GM18907 (cell line): ENCODE results near the gene CIZ1.
A peak's percentile ranks its signal among the peaks of the same experiment; 100 is the strongest.

Experiments
- ATAC-seq: cut with Tn5 transposase; IDR thresholded peaks from one replicate; pipeline ENCODE4 v1.9.1; 2021; ENCODE audit warnings: mild to moderate bottlenecking, moderate library complexity; ENCODE audit not compliant: unreplicated experiment

Gene CIZ1

DNA sequence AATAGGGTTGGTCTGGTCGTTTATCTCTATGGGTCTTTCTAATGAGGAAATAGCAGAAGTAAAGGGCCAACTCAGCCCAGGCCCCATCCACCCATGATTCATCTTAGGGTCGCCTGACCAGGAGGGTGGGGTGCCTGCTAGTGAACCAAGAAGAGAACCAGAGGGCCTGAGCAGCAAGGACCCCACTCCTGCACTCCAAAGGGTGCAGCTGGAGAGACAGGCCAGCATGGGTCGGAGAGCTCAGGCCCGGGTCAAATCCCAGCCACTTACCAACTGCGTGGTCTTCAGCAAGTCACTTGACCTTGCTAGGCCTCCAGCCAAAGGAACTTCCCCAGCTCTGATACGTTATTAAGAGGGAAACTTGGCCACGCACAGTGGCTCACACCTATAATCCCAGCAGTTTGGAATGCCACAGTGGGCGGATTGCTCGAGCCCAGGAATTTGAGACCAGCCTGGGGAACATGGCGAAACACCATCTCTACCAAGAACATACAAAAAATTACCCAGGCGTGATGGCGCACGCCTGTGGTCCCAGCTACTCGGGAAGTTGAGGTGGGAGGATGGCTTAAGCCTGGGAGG, 27.0 kb downstream of the CIZ1 start:
- no peak for ATAC-seq

DNA sequence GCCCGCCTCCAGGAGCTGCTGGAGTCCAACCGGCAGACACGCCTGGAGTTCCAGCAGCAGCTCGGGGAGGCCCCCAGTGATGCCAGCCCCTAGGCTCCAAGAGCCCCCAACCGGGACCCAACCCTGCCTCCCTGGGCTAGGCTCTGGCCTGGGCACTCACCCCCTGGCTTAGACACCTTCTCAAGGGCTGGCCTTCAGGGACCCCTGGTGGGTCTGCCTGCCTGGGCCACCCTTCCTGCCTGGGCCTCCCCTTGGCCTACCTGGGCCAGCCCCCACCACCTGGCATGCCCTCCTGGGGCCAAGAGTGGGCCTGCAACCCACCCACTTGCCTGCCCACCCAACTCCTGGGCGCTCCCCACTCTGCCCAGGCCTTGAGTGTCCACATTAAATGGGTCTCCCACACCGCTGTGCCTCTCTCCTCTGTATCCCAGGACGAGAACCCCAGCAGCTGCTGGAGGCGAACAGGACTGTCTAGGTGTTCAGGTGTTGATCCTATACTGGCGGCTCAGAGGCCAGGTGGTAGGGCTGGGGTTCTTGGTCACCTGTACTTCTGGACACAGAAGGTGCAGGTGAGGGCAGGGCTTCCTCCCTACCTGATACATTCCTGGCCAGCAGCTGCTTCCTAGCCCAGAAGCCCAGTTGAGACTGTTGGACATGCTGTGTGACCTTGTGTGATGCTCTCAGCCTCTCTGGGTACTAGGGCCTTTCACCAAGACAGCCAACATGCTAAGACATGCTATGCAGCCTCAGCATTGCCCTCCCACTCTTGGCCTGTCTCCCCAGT, 27.7 kb downstream of the CIZ1 start:
- ATAC-seq: no peak

DNA sequence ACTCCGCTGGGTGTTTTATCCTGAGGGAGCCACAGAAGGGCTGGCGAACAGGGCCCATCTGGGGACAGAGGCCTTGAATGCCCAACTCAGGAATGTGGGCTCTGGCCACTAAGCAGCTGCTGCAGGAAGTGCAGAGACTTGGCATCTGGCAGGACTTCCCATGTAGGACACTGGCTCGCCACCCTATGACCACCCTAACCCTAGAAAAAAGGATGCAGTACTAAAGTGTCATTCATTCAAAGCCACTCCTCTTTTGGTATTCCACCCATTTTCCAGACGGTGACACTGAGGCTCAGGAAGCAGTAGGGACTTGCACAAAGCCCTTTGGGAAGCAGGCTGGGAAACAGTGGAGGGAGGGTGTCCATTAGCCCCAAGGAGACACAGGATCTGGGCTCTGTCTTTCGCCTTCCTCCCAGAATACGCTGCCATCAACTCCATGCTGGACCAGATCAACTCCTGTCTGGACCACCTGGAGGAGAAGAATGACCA, 28.3 kb downstream of the CIZ1 start:
- ATAC-seq: no peak

DNA sequence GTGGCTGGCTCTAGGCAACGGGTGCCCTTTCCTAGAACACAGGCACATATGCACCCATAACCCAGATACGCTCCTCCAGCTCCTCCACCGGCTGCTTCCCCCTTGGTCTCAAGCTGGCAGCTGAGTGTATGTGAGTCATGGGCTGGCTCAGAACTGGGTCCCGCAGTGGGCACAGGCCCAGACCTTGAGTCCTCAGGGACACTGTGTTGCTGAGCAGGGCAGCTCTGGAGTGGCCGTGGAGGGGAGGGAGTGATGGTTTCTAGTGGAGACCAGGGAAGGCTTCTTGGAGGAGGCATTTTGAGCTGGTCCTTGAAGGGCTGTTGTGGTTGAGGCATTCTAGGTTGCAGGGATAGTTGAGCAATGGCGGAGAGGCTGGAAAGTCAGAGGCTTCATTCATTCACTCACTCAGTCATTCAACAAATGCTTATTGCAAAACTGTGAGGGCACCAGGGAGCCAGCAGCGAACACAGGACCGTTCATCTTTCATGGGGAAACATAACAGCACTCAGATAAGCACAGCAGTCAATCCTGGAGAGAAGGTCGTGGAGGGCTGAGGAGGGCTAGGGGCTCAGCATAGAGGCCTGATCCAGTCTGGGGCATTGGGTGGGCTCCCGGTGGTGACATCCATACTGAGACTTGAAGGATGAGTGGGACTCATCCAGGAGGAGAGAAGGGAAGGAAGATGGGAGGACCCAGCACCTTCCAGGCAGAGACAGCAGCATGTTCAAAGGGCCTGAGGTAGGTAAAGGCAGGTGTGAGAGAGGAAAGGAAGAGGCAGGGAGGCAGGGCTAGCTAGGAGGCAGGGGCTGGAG, 29.0 kb downstream of the CIZ1 start:
- ATAC-seq: no peak

DNA sequence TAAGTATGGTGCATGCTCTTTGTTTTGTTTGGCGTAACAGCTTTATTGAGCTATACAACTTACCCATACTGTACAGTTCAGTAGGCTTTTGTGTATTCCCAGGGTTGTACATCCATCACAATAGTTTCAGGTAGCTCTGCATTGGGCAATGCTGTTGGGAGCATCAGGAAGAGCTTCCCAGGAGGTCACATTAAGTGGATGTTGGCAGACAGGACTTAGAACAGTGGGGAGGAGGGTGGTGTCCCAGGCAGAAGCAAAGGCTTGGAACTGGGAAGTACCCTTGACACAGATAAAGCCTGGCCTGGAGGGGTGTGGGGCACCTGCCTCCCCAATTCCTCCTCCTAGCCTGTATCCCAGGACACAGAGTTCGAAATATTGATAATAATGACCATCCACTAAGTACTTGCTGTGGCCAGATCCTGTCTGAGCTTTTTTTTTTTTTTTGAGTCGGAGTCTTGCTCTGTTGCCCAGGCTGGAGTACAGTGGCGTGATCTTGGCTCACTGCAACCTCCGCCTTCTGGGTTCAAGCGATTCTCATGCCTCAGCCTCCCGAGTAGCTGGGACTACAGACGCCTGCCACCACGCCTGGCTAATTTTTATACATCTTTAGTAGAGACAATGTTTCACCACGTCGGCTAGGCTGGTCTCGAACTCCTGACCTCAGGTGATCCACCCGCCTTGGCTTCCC, 30.0 kb downstream of the CIZ1 start:
- no peak for ATAC-seq

DNA sequence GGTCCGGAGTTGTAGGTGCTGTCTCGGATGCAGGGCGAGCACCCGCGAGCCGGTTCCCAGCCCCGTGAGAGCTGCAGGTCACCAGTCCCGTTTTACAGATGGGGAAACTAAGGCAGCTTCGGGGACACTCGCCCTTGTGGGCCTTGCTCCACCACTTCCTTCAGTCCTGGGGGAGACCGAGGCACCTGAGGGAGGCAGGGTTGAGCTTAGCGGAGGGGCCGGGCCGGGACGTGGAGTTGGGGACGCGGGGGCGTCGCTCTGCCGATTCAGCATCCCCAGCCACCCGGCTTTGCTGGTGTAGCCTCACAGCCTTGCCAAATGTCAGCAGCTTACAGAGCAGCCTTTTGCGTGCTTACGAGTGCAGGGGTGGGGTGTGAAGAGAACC, 30.8 kb downstream of the CIZ1 start:
- ATAC-seq: peak; percentile 3

DNA sequence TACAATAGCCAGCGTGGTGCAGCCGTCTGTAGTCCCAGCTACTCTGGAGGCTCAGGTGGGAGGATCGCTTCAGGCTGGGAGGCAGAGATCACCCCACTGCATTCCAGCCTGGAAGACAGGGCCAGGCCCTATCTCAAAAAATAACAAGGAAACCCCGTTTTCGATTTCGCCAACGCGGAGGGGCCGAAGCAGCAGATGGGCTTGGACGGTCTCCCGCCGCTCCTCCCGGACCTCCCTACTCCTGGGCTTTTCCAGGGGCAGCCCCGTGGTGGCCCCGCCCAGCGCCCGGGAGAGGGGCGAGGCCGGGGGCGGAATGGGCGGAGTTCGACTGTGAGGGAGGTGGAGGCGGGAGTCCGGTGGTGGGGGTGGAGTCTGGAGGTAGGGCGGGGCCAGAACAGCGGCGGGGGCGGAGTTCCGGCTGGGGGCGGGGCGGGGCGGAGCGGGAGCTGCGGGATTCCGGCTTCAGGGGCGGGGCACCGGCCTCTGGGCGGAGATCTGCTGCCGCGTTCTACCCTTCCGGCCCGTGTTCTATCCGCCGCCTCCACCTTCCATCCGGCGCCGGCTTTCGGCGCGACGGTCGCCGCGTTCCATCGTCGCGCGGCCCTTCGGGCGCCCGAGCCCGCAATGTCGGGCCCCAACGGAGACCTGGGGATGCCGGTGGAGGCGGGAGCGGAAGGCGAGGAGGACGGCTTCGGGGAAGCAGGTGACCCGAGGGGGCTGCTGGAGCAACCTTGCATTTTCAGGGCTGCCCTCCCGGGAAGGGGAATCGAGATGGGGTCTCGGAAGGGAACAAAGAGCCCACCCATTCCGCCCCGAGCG, 31.4 kb downstream of the CIZ1 start, which contains the start of gene BBLN:
Gene BBLN, plus strand, starts transcription at position 482 of the 819 bp plus-strand sequence. Its CDS starts 143 bp downstream, at position 625.
- peak; percentile 72 for ATAC-seq

DNA sequence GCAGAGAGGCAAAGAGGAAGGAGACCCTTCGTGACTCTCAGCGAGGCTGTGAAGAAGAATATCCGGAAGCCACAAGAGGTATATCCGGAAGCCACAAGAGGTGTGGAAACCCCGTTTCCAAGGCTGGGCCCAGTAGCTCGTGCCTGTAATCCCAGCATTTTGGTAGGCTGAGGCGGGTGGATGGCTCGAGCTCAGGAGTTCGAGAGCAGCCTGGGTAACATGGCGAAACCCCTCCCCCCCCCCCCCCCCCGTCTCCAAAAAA, 31.9 kb downstream of the CIZ1 start:
- no peak for ATAC-seq

DNA sequence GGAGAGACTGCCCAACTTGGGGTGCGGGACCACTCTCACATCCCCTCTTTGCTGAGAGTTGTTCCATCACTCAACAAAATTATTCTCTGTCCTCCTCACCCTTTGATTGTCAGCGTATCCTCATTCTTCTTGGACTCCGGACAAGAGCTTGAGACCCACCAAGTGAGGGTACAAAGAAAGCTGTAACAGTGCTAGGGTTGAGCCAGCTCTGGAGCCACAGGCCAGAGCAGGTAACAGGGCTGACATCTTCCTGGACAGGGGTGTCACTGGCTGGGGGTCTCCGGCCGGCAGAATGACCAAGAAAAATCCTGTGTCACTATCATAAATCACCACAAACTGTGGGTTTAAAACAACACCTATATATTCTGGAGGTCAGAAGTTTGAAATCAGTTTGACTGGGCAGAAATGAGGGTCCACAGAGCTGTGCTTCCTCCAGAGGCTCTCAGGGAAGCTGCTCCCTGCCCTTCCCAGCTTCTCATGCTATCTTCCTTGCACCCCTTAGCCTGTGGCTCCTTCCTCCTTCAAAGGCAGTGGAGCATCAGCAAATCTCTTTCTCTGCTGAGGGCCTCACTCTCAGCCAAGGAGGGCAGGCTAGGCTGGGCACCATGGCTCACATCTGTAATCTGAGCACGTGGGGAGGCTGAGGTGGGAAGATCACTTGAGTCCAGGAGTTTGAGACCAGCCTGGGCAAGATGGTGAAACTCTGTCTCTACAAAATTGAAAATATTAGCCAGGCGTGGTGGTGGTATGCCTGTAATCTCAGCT, 35.5 kb downstream of the CIZ1 start:
- no peak for ATAC-seq

DNA sequence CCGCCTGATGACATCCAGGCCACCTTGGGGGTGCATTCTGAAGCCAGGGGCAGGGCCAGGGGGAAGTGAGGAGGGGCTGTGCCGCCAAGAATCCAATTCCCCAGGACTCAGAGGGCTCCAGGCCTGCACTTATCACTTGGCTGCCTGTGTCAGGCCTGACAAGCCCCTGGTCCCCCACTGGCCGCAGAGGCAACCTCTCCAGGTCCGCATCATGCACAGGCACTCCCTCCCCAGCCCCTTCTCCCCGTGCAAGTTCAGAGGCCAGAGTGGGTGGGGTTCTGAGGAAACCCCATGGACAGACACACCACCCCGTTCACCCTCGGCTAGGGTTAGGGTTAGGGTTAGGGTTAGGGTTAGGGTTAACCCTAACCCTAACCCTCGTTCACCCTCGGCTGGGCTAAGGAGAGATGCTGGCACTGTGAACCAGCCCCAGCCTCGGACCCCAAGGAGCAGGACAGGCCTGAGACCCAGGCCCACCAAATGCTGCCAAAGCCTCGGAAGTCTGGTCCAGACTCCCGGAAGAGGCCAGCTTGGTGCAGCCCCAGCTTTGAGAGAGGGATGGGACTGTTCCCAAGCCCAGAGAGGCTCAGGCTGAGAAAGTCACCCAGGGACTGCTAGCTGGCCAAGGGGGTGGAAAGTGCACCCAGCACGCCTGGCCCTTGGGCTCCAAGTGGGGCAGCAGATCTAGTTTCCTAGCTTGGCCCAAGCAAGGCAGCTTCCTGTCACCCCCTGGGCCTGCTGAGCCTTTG, 37.3 kb downstream of the CIZ1 start:
- ATAC-seq: no peak

DNA sequence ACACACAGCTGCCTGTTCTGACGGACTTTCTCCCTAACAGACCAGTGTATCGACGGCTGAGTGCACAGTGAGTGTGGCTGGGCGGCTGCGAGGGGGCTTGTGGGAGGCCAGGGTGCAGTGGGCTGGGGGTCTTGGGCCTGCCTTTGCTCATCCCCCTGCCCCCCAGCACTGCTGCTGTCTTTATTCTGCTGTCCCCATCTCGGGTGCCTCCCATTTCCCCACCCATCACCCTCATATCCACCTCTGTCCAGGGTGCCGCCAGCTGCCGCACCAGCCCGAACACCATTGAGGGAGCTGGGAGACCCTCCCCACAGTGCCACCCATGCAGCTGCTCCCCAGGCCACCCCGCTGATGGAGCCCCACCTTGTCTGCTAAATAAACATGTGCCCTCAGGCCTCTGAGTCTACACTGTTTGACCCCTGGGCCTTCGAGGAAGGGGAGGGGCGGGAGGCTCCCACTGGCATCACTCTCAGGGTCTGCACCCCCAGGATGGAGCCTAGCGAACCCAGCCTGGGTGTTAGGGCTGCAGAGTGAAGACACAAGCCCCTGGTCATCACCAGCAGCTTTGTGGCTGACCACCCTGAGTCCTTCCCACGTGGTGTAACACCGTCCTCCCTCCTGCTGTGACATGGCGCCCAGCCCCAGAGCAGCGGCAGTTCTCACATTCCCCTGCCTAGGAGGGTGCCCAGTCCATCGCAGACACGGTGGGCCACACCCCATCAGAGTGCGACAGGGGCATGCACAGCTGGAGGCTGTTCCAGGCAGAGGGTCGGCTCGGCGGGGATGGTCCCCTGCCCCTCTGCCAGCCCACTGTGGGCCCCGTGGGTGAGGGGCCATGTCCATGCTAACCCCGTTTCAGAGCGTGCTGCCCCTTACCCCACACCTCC, 38.1 kb downstream of the CIZ1 start:
- ATAC-seq: no peak

DNA sequence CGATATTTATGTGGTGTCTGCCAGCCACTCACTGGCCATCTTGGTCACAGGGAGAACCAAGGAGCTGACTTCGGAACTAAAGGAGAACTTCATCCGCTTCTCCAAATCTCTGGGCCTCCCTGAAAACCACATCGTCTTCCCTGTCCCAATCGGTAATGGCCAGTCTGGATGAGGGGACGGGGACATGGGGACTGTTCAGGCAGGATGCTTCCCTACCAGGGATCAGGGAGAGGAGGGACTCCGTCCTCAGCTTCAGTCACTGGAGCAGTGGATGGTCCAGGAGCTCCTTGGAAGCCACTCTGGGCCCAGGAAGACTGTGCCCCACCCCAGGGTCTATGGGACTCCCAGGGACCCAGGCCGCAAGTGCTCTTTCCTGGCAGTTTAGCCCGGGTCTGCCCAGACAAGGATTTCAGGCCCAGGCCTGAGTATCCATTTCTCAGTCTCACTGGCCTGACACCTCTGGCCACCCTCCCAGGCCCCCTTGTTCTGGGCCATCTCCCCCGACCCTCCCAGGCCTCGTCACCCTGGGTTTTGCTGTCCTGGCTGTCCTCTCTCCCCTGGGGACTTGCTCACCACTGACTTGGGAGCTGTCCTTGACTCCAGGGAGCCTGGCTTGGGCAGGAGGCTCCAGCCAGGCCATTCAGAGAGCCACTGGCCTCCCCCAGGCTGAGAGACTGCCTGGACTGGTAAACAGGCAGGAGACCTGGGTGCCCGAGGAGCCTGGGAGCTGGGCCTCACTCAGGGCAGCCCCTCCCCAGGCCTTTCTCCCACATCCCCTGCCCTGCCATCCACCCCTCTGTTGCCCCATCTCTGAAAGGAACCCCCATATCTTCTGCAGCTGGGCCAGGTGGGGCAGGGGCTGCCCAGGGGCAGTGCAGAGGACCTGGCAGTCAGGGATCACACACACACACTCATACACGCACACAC, 39.0 kb downstream of the CIZ1 start:
- ATAC-seq: no peak

DNA sequence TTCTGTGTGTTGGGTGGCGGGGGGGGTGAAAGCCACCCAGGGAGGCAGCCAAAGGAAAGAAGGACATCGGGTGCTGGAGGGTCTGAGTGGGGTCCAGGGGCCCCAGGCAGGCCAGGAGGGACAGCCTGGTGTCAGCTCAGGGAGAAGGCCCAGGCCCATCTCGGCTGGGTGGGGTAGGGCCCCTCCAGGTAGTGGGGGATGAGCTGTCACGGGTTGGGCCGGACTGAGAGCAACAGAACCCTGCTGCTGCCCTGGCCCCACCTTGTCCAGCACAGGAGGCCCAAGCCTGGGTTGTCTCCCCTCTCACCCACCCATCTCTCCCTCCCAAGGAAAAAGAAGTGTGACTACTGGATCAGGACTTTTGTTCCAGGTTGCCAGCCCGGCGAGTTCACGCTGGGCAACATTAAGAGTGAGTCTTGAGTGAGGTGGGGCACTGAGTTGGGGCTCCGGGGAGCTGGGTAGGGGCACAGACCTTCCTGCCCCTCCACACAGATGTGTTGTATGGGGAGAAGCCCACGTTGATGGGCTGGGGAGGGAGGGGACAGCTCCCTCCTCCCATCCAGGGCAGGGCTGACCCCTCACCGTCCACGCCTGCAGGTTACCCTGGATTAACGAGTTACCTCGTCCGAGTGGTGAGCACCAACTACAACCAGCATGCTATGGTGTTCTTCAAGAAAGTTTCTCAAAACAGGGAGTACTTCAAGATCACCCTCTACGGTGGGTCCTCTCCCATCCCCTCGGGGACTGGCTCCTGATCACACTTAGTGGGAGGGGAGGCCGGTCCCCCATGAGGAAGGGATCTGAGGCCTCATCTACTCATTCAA, 39.9 kb downstream of the CIZ1 start:
- no peak for ATAC-seq

DNA sequence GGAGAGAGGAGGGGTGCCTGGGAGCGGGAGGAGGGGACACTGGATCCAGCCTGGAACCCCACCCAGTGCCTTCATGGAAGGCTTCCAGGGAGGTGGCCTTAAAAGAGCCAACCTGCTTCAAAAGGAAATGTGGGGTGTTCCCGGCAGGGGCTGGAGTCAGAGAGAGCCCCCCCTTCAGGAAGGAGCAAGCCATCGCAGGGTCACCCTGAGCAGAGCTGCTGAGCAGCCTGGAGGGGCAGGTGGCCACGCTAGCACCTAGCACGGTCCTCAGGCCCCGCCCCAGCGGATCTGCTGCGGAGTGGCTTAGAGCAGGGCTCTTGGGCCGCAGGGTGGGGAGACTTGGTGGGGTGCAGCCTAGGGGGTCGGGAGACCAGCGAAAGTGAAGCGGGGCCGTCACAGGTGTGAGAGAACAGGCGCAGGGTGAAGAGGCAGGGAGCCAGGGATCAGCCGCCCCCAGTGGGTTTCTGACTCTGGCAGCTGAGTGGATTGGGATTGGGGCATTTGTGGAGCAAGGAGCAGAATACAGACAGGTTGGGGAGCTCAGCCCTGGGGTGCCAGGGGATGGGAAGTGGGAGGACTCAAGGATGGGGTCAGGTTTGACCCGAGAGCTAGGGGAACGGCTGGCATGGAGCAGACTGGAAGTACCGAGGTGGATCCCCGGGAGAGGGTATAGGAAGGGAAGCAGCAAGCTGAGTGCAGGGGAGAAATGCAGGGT, 40.6 kb downstream of the CIZ1 start:
- no peak for ATAC-seq

DNA sequence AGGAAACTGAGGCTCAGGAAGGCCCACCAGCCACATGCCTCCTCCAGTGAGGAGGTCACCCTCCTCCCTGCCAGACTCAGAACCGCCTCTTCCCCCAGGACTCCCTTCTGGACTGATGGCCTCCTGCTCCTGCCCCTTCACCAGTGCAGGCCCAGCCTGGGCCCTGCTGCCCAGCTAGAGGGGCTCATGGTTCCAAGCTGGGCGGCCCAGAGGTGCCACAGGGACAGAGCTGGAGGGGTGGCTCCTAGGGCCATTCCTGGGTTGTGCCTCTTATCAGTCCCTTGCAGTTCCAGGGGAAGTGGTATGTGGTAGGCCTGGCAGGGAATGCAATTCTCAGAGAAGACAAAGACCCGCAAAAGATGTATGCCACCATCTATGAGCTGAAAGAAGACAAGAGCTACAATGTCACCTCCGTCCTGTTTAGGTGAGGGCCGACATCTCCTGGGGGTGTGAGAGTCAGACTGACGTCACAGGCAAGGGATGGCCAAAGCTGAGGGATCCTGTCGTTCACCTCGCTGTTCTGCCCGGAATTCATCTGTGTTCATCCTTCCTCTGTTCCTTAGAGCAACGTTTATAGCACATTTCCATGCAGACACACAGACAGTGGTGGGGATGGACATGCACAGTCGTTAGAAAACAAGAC, 41.3 kb downstream of the CIZ1 start:
- ATAC-seq: no peak
